ENCODE measurements around the gene ZNF408. TPM values are rescaled to one million over a fixed set of nuclear protein-coding genes. Genes with fewer than 3 reads are reported as not detected.
A peak's percentile ranks its signal among the peaks of the same experiment; 100 is the strongest.
"Not testable (repeated sequence)": the region's sequence is repeated elsewhere in the genome, so short reads cannot be mapped to it uniquely, and the experiment has no call there.

Gene ZNF408
- polyA plus RNA-seq, 1 donor (not counting 4 experiments of a cell fraction or from before 2014, with no cell fraction given), result 4.0 TPM

GRCh38 chr11:46668480-46669085, 32.2 kb upstream of the ZNF408 start:
- peaks cover 35 to 45% of the 10 kb centered on the region in 2 experiments for H3K36me3 ChIP-seq (ENCODE audit: control insufficient read depth in 2 of 2, extremely low read depth in 1 of 2, insufficient read depth in 2 of 2, low read length in 2 of 2)
- H3K27me3 ChIP-seq (ENCODE audit: control insufficient read depth, extremely low read depth, insufficient read depth, low read length), result no peaks in the 10 kb centered on the region
- H3K9me1 ChIP-seq (ENCODE audit: control insufficient read depth, extremely low read depth, insufficient read depth, low read length), result no peaks in the 10 kb centered on the region
- no peak overlapping the region for H2AFZ ChIP-seq (ENCODE audit: control insufficient read depth, low read length)
- no peaks in the 10 kb centered on the region for H3K9me3 ChIP-seq (ENCODE audit: control insufficient read depth, low read depth, low read length)
- H3K4me2 ChIP-seq (ENCODE audit: control insufficient read depth, extremely low read depth, insufficient read depth, low read depth, low read length), result no peak overlapping the region
- H3K4me1 ChIP-seq (ENCODE audit: control insufficient read depth, extremely low read depth, insufficient read depth, low read length), result peaks cover 1% of the 10 kb centered on the region
- H4K20me1 ChIP-seq (ENCODE audit: control insufficient read depth, extremely low read depth, insufficient read depth, low read length), result no peaks in the 10 kb centered on the region
- dilution Hi-C loops (cut with MboI; ENCODE audit: extremely low pct_ligation_motif_present, low sequenced_read_pairs), result no loop called here
- no peak for TF ChIP-seq CTCF (optimal IDR thresholded peaks at IDR 0.05 in 1 of 3, IDR thresholded peaks at IDR 0.05 in 1 of 3, conservative IDR thresholded peaks at IDR 0.05 in 1 of 3; ENCODE audit: extremely low read depth in 1 of 3, insufficient read depth in 2 of 3, low read length in 3 of 3)
- TF ChIP-seq EZH2 (IDR thresholded peaks at IDR 0.05; ENCODE audit: low read length), result no peak
- H3K27ac ChIP-seq (ENCODE audit: control insufficient read depth, insufficient read depth, low read length), result no peak overlapping the region
- H3K79me2 ChIP-seq (ENCODE audit: control insufficient read depth, insufficient read depth, low read length), result no peaks in the 10 kb centered on the region
- no peak for DNase-seq (ENCODE audit: low read depth, low spot score)
- H3K9ac ChIP-seq (ENCODE audit: control insufficient read depth, extremely low read depth, insufficient read depth, low read length), result no peak overlapping the region
- no peak overlapping the region for H3K4me3 ChIP-seq (ENCODE audit: control insufficient read depth in 2 of 3, extremely low read depth in 1 of 3, insufficient read depth in 2 of 3, low read depth in 1 of 3, low read length in 3 of 3)
- FAIRE-seq, result no peak

GRCh38 chr11:46669711-46670139, 31.1 kb upstream of the ZNF408 start:
- H3K4me1 ChIP-seq (ENCODE audit: control insufficient read depth, extremely low read depth, insufficient read depth, low read length), result peaks cover 5% of the 10 kb centered on the region
- peak; percentile 70 for FAIRE-seq

GRCh38 chr11:46670521-46670920, 30.3 kb upstream of the ZNF408 start:
- H4K20me1 ChIP-seq (ENCODE audit: control insufficient read depth, extremely low read depth, insufficient read depth, low read length); H2AFZ ChIP-seq (ENCODE audit: control insufficient read depth, low read length); H3K4me2 ChIP-seq (ENCODE audit: control insufficient read depth, extremely low read depth, insufficient read depth, low read depth, low read length); H3K9ac ChIP-seq (ENCODE audit: control insufficient read depth, extremely low read depth, insufficient read depth, low read length); H3K79me2 ChIP-seq (ENCODE audit: control insufficient read depth, insufficient read depth, low read length); H3K27me3 ChIP-seq (ENCODE audit: control insufficient read depth, extremely low read depth, insufficient read depth, low read length); FAIRE-seq; H3K9me1 ChIP-seq (ENCODE audit: control insufficient read depth, extremely low read depth, insufficient read depth, low read length); dilution Hi-C loops (cut with MboI; ENCODE audit: extremely low pct_ligation_motif_present, low sequenced_read_pairs); H3K27ac ChIP-seq (ENCODE audit: control insufficient read depth, insufficient read depth, low read length); DNase-seq (ENCODE audit: low read depth, low spot score); H3K4me3 ChIP-seq (ENCODE audit: control insufficient read depth in 2 of 3, extremely low read depth in 1 of 3, insufficient read depth in 2 of 3, low read depth in 1 of 3, low read length in 3 of 3); H3K9me3 ChIP-seq (ENCODE audit: control insufficient read depth, low read depth, low read length): not testable (repeated sequence)
- Histone ChIP-seq H3K36me3 (ENCODE audit: control insufficient read depth in 2 of 2, extremely low read depth in 1 of 2, insufficient read depth in 2 of 2, low read length in 2 of 2) (peaks cover 25 to 42% of the 10 kb centered on the region in 2 experiments), H3K4me1 (ENCODE audit: control insufficient read depth, extremely low read depth, insufficient read depth, low read length) (peaks cover 13% of the 10 kb centered on the region)

More at GRCh38 chr11:46669711-46670139, 31.1 kb upstream of the ZNF408 start:
- Histone ChIP-seq H3K27ac (ENCODE audit: control insufficient read depth, insufficient read depth, low read length) (no peak overlapping the region), H3K9me1 (ENCODE audit: control insufficient read depth, extremely low read depth, insufficient read depth, low read length) (no peaks in the 10 kb centered on the region), H4K20me1 (ENCODE audit: control insufficient read depth, extremely low read depth, insufficient read depth, low read length) (no peaks in the 10 kb centered on the region), H3K4me3 (ENCODE audit: control insufficient read depth in 2 of 3, extremely low read depth in 1 of 3, insufficient read depth in 2 of 3, low read depth in 1 of 3, low read length in 3 of 3) (no peak overlapping the region), H3K36me3 (ENCODE audit: control insufficient read depth in 2 of 2, extremely low read depth in 1 of 2, insufficient read depth in 2 of 2, low read length in 2 of 2) (peaks cover 30 to 42% of the 10 kb centered on the region in 2 experiments), H3K27me3 (ENCODE audit: control insufficient read depth, extremely low read depth, insufficient read depth, low read length) (no peaks in the 10 kb centered on the region), H3K9me3 (ENCODE audit: control insufficient read depth, low read depth, low read length) (no peaks in the 10 kb centered on the region), H3K4me2 (ENCODE audit: control insufficient read depth, extremely low read depth, insufficient read depth, low read depth, low read length) (no peak overlapping the region), H3K9ac (ENCODE audit: control insufficient read depth, extremely low read depth, insufficient read depth, low read length) (no peak overlapping the region), H3K79me2 (ENCODE audit: control insufficient read depth, insufficient read depth, low read length) (no peaks in the 10 kb centered on the region), H2AFZ (ENCODE audit: control insufficient read depth, low read length) (no peak overlapping the region)
- no peak for TF ChIP-seq EZH2 (IDR thresholded peaks at IDR 0.05; ENCODE audit: low read length)
- TF ChIP-seq CTCF (optimal IDR thresholded peaks at IDR 0.05 in 1 of 3, IDR thresholded peaks at IDR 0.05 in 1 of 3, conservative IDR thresholded peaks at IDR 0.05 in 1 of 3; ENCODE audit: extremely low read depth in 1 of 3, insufficient read depth in 2 of 3, low read length in 3 of 3), result peak; percentile 36 to 66 (median 58)
- no peak for DNase-seq (ENCODE audit: low read depth, low spot score)
- dilution Hi-C loops (cut with MboI; ENCODE audit: extremely low pct_ligation_motif_present, low sequenced_read_pairs), result no loop called here

Data from keratinocyte (primary cell).